ENCODE results near the gene CCDC69.

DNA sequence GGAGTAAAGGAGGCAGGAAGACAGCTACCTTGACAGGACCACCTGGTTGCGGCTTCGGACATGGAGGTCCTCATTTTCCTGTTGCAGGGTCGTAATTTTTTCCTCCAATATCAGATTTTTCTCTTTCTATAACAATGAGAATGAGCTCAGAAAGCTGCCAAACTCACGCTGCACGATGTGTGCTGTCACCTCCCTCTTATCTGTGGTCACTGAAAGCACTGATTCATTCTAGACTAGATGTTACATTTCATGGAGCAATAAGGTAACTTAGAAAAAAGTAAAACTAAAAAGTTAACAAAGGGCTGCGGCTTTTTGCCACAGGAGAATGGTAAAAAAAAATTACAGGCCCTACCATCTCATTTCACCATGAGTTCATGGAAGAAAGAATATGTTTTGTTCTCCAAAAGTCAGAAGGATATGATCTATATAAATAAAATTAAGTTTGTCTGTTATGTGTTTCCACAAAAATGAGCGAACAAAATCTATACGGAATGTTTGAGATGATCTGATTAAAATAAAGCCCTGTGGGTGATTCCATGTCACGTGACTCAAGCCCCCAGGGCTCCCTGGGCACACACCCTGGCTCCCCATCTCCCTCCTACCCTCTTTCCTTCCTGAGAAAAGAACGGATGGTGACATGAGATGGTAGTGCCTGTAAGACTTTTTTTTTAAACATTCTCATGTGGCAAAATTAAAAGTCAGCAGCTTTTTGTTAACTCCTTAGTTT is 39.4 kb downstream of the CCDC69 start:
- TF ChIP-seq, protein P1, sequence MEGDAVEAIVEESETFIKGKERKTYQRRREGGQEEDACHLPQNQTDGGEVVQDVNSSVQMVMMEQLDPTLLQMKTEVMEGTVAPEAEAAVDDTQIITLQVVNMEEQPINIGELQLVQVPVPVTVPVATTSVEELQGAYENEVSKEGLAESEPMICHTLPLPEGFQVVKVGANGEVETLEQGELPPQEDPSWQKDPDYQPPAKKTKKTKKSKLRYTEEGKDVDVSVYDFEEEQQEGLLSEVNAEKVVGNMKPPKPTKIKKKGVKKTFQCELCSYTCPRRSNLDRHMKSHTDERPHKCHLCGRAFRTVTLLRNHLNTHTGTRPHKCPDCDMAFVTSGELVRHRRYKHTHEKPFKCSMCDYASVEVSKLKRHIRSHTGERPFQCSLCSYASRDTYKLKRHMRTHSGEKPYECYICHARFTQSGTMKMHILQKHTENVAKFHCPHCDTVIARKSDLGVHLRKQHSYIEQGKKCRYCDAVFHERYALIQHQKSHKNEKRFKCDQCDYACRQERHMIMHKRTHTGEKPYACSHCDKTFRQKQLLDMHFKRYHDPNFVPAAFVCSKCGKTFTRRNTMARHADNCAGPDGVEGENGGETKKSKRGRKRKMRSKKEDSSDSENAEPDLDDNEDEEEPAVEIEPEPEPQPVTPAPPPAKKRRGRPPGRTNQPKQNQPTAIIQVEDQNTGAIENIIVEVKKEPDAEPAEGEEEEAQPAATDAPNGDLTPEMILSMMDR (IDR thresholded peaks at IDR 0.05; ENCODE audit: insufficient read depth, low read length, poor library complexity, severe bottlenecking) = no peak
- no peak for TF ChIP-seq EZH2phosphoT487 (conservative IDR thresholded peaks at IDR 0.05; ENCODE audit: low read length)
